ENCODE measurements around the gene TRIM17.

GRCh38 chr1:228370439-228370940, 46.2 kb downstream of the TRIM17 start:
- TF ChIP-seq CTCF (conservative IDR thresholded peaks at IDR 0.05), result no peak
- TF ChIP-seq EZH2 (IDR thresholded peaks at IDR 0.05; ENCODE audit: low read depth), result no peak
